GM19043 (cell line): ENCODE results near the gene GORASP1.

Experiments used
- ATAC-seq: cut with Tn5 transposase; IDR thresholded peaks from one replicate; pipeline ENCODE4 v1.9.1; 2021; ENCODE audit warnings: low read depth; ENCODE audit not compliant: unreplicated experiment

The GORASP1 gene

DNA sequence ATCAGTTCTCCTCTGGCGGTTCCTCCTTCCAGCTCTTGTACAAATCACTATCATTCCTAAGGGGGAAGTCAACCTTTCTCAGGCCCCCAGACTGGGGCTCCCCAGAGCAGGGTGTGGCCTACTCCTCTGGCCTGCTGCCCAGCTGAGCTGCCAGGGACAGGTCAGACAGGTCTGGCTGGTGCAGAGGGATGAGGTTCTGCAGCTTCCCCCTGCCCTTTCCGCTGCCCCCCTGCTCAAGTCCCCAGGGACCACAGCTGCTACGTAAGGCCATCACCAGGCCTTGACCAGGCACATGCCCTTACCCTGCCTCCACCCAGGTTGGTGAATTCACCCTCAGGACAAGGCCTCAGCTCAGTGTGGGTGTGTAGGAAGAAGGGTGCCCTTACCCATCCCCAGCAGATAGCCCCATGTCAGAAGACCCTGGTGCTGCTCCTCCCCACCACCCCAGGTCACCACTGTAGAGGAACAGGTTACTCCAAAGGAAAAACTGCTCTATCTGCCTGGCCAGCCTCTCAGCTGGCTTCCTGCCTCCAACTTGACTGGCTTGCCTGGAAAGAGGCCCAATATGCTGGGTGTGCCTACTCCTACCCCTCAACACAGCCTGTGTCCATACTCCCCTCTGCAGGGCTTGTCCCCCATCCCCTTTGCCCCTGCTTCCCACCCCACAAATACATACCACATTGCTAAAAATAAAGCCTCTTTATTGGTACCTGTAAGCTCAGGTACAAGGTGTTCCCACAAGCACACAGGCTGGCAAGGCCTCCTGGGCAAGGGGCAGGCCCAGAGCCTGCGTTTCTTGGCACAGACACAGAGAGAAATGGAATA, 34.0 kb upstream of the GORASP1 start:
- no peak for ATAC-seq

DNA sequence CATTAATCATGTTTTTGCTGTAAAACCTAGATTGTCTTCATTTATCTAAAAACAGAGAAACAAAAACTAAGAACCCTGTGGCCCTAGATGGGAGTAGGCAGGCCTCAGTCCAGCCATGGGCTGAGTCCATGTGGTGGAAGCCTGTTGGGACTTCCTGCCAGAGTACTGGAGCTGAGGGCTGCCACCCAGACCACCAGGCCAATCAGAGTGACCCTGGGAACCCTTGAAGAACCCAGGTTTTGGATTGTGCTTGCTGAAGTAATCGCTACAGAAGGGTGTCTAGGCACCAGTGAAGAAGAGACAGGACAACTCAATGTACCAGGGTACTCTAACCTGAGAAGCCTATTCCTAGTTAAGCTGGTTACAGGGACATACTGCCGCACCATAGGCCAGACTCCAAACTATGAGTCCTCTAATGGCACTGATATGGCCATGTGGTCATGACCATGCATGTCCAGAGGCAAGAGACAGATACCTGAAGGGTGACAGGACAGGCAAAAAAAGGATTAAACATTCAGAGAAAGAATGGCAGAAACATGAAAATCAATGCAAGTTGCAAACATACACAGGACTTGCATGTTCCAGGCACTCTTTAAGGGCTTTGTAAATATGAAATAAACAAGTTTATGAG, 33.0 kb upstream of the GORASP1 start:
- no peak for ATAC-seq

DNA sequence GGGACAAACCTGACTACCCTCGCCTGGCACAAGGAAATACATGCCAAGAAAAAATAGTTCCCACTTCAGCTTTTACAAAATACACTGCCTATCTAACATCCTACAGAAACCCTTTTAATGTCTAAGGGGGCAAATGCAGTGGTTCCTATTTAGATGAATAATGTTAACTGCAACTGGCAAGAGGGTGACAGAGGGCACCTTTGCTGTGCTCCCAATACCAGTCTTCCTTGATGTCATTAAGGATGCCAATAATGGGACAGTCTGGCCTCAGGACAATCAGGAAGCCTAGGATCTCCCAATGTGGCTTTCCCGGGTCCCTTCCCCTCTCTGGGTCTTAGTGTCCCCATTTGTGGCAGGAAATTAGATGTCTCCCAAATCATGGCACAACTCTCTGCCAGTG, 32.0 kb upstream of the GORASP1 start:
- no peak for ATAC-seq

GRCh38 chr3:39138804-39139415, 31.5 kb upstream of the GORASP1 start:
- ATAC-seq: no peak

GRCh38 chr3:39137991-39138803, 30.8 kb upstream of the GORASP1 start:
- ATAC-seq: no peak

GRCh38 chr3:39137435-39137936, 30.1 kb upstream of the GORASP1 start:
- no peak for ATAC-seq

- no peak for ATAC-seq
Observed at GRCh38 chr3:39136533-39137434, 29.4 kb upstream of the GORASP1 start.

GRCh38 chr3:39135170-39135805, 27.9 kb upstream of the GORASP1 start:
- ATAC-seq: no peak

GRCh38 chr3:39134305-39134704, 26.9 kb upstream of the GORASP1 start:
- no peak for ATAC-seq

DNA sequence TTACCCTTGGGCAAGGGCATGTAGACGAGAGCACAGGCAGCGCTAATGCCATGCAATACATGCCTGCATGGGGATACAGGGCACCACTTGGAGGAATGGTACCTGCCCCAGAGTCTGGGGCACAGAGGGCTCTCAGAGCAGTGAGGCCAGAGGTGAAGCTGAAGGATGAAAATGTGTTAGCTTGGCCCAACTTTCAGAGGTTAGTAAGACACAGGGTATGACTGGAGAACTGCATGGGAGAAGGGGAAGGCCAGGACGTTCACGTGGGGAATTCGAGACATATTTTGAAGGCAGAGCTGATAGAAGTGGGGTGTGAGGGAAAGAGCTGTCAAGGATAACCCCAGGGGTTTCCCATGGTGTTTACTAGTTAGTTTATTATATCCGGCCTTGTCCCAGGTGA, 26.4 kb upstream of the GORASP1 start:
- ATAC-seq: no peak

- no peak for ATAC-seq
Observed at GRCh38 chr3:39133093-39133490, 25.7 kb upstream of the GORASP1 start.

GRCh38 chr3:39132096-39133092, 25.0 kb upstream of the GORASP1 start:
- no peak for ATAC-seq

GRCh38 chr3:39130693-39131265, 23.4 kb upstream of the GORASP1 start:
- ATAC-seq: no peak

GRCh38 chr3:39130026-39130425, 22.6 kb upstream of the GORASP1 start:
- no peak for ATAC-seq

- no peak for ATAC-seq
Observed at GRCh38 chr3:39128951-39129350, 21.5 kb upstream of the GORASP1 start.

DNA sequence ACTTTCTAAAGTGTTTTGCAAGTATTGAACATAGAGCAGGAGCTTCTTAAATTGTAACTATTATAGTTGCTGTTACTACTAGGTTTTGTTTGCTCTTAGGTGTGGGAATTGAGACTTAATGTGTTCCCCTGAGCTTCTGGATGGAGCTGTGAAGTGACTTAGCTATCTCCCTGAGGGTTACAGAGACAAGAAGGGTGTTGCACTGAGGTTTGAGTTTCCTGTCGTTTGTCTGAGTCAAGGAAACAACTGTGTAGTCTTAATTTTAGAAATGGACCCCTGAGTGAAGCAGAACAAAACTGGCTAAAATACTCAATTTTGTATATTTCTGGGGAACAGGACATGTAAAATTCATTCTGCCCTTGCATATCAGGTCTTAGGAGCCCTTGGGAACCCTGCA, 20.5 kb upstream of the GORASP1 start:
- no peak for ATAC-seq

DNA sequence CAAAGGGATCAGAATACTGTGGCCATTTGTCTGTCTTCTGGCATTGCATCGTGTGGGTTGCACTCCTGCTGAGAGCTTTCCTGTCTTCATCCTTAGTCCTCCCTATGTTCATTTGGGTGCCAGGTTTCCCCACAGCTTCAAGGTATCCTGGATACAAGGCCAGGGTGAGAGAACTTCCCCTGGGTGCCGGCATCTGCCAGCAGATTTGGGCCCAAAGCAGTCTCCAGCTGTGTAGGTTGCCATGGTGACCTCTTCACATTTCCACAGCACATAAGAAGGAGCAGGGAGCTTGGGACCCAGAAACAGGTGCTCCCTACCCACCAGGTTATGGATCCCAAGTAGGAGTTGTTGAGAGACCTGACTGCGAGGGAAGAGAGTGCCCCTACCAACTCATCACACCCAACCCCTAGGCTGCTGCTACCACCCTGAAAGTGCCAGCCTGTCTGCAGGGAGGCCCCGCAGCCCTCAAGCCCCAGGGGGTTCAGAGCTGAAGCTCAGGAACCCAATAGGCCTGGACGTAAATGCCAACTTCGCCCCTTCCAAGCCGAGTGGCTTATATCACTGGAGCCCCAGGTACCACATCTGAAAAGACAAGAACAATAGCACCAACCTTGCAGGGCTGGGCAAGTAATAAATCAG, 20.0 kb upstream of the GORASP1 start:
- no peak for ATAC-seq
